Superior temporal gyrus (tissue), 1 donor: Measurements from ENCODE around the gene ASB13.

ENCODE experiments used
- DNase-seq: peaks from one replicate; pipeline ENCODE4 v3.0.0-alpha.2; 2016; ENCODE audit errors: extremely low spot score

ASB13 gene, protein sequence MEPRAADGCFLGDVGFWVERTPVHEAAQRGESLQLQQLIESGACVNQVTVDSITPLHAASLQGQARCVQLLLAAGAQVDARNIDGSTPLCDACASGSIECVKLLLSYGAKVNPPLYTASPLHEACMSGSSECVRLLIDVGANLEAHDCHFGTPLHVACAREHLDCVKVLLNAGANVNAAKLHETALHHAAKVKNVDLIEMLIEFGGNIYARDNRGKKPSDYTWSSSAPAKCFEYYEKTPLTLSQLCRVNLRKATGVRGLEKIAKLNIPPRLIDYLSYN

DNA sequence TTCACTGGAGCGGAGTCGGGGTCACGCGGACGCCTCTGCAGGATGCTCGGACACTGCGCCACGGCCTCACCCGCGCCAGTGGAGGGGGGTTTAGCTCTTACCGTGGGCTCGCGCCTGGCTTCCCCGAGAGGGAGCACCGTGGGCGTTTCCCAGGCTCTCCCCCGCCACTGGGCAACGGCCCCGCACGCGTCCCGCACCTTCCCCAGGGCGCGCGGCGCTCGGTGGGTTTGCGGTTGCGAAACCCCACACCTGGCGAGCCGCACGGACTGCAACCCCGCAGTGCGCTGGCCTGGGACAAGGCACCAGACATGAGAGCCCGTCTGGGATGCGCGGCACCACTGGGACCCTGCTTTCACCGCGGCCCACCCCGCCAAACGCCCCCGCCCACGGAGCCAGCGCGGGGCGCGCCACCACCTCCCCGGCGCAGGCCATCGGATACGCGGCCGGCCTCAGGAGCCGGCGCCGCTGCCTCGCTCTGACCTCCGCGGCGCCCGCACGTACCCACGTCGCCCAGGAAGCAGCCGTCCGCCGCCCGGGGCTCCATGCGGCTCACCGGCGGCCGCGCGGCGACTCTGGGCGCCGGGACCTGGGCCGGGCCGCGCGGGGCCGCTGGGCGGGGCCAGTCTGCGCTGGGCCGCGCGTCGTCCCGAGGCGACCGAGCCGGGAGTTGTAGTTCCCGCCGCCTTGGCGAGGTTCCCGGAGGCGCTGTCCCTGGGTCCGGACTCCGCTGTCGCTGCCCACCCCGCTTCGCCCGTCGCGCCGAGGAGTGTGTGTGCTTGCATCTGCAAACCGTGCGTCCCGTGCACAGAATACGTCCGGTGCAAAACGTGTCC lies at the start of gene ASB13:
Gene ASB13 (minus strand): TSS at position 588 of the 833 bp plus-strand sequence. CDS start 44 bp downstream, at position 544.
- DNase-seq = peak; percentile 72

DNA sequence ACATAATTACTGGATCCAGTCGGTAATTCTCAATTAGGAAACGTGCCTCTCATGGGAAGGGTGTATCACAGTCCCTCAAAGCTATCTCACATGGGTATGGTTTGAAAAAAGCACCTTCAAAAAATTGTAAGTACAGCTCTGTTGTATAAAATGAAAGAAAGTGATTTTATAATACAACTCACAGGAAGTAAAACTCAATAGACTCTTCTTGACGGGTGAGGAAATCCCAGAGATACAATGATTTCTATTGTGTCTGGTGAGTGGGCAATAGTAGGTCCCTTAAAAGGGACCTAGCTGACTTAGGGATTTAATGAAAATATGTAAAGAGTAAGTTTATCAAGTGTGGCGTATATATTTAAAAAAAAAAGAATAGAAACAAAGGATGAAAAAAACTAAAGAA lies 45.2 kb upstream of the ASB13 start:
- no peak for DNase-seq

DNA sequence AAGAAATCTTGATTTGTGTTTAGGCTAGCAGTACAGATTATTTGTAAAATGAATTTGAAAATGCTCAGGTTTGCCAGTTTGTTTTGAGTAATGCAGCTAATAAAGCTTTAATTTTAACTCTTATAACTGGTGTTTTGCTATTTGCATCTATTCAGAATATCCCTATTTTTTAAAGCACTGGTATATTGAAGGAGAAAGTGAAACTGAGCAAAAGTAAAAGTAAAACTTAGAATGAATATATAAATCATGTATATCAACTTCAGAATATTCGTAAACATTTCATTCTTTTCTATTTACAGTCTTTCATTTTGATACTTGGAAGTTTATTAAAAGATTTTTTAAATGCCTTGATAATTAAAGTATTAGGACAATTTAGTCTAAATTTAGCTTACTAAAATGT lies 44.5 kb upstream of the ASB13 start:
- DNase-seq = no peak

DNA sequence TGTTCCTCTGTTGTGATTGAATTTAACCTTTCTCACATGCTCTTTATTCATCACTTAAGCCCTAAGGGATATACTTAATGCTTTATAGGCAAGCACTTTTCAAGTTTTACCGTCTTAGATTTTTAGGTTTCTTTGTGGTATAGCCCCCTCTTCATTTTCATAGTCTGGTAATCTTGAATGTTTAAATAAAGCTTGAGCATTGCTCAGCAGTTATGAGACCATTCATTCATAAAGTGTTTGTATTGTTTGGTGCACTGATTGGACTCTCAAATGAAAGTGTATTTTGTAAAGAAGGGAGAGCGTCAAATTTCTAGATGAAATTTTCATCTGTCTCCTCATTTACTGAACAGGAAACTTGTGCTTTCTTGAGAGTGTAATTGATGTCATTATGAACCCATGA lies 43.5 kb upstream of the ASB13 start:
- no peak for DNase-seq

DNA sequence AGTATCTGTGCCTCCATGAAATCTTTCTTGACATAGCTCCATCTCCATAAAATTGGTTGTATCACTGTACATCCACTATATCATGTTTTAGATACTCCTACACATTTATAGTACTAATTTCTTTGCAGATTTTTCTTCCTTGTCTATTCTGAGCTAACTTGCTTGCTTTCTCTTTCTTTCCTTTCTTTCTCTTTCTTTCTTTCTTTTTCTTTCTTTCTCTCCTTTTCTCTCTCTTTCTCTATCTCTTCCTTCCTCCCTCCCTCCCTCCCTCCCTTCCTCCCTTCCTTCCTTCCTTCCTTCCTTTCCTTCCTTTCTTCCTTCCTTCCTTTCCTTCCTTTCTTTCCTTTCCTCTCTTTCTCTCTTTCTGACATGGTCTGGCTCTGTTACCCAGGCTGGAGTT lies 42.0 kb upstream of the ASB13 start:
- DNase-seq = no peak

DNA sequence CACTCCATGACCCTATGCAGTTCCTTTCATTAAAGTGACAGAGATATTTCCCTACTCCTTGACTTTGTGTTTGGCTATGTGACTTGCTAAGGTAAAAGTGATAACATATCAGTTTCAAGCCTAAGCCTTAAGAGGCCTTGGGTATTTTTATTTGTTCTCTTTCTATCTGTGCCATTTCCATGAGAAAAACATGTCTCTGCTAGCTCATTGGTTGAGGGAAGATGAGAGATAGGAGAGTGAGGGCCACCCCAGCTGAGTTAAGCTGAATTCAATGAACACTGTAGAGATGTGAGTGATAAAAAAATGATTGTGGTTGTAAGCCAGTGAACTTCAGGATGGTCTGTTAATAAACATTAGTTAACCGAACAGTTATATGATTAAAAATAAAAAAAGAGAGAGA lies 31.7 kb upstream of the ASB13 start:
- no peak for DNase-seq

DNA sequence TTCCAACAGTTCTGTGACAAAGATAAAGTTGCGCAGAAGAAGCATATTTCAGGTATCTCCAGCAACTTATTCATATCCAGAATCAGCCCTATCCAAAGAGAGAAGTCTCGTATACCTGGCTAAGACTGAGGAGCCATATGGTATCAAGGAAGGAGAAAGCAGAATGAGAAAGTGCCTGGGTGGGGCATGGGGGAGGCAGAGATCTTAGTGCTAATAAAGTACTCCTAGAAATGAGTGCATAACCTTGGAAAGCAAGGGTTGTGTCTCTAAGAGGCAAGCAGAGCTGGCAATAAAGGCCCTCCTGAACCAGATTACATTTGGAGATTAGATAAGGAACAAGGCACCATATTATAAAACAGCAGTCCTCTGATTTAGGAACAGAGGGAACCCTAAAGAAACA lies 30.9 kb upstream of the ASB13 start:
- DNase-seq = no peak

DNA sequence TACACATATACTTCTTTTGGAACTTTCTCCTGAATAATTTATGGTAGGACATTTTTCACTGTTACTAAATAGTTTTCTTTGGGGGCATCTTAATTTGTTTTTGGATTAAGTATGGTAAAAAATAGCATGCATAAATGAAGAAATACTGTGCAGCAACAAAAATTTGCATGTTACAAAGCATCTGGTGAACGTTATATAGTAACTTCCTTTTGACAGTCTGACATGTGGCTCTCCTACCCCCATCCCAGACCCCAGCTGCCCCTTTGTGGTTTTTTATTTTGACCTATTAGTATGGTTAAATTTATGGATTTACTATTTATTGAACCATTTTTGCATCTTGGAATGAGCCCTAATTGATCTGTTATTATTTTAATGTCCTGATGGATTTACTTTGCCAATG lies 28.2 kb upstream of the ASB13 start:
- DNase-seq = no peak

DNA sequence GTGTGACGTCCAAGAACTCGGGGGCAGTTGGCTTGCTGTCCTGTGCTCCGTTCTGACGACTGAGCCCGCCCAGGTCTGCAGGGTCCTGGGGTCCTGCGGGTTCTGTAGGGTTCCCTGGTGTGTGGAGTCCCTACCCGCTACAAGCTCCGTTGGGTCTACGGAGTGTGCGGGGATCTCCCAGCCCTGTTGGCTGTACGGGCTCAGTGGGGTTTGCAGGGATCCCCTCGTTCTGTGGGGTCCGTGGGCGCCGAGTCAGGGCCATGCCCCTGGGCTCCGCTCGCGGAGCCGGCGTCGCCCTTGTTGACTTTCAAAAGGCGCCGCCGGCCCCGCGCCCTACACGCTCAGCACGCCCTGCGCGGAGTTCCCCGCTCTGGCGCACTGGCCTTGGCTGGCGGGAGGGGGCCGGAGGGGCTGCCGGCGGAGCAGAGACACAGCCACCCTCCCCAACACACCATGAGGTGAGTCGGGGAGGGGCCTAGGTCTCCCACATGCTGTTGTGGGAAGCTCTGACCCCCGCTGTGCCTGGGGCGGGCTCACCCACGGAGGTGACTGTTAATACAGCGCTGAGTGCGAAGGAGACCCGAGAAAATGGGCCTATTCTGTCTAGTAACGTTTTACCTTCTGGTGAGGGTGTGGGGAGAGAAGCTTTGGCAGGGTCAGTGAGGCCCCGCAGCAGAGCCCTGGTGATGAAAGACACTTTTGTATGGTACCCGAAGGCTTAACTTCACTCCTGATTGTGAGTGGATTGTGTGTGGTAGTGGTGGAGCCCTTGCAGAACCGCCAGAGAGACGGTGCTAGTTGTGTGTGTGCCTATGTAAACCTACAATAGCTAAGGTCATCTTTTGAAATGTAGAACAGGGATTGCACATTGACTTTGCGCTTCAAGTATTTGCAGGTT lies 26.3 kb upstream of the ASB13 start:
- DNase-seq = peak; percentile 48

DNA sequence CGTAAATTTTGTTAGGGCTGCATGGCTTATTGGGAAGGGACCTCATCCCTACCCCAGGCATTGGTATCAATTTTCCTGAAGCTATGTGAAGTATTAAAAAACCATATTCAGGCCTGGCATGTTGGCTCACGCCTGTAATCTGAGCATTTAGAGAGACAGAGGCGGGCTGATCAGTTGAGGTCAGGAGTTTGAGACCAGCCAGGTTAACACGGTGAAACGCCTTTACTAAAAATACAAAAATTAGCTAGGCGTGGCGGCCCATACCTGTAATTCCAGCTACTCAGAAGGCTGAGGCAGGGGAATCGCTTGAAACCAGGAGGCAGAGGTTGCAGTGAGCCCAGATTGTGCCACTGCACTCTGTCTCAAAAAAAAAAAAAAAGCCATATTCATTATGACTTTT lies 25.4 kb upstream of the ASB13 start:
- DNase-seq = no peak

DNA sequence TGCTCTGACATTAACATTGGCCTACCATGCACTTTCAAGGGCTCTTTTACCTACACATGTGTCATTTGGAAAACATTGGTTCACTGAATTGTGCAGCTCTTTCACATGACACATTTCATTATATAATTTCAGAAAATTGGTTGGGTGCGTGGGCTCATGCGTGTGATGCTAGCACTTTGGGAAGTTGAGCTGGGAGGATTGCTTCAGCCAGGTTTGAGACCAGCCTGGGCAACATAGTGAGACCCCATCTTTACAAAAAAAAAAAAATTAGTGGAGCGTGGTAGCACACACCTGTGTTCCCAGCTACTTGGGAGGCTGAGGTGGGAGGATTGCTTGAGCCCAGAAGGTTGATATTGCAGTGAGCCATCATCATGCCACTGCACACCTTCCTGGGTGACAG lies 22.2 kb upstream of the ASB13 start:
- no peak for DNase-seq

DNA sequence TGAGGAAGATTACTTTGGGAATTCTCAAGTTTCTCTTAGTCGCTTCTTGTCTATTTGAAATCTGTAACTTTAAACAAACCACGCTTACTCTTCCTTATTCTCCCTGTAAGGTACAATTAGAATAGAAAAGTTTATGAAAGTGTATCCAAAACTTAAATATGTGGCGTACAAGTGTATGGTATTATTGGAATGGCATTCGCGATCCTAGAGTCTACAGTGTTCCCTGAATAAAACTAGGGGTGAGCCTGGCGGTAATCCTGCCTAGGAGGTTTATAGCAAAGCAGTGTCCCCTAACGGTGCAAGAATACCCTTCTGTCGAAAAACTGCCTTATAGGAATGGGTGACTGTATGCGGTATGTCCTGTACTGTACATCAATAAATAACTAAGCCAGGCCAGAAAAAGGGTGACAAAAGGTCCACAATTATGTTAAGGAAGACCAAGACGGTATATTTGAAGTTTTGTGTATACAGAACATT lies 19.4 kb upstream of the ASB13 start:
- DNase-seq = no peak

DNA sequence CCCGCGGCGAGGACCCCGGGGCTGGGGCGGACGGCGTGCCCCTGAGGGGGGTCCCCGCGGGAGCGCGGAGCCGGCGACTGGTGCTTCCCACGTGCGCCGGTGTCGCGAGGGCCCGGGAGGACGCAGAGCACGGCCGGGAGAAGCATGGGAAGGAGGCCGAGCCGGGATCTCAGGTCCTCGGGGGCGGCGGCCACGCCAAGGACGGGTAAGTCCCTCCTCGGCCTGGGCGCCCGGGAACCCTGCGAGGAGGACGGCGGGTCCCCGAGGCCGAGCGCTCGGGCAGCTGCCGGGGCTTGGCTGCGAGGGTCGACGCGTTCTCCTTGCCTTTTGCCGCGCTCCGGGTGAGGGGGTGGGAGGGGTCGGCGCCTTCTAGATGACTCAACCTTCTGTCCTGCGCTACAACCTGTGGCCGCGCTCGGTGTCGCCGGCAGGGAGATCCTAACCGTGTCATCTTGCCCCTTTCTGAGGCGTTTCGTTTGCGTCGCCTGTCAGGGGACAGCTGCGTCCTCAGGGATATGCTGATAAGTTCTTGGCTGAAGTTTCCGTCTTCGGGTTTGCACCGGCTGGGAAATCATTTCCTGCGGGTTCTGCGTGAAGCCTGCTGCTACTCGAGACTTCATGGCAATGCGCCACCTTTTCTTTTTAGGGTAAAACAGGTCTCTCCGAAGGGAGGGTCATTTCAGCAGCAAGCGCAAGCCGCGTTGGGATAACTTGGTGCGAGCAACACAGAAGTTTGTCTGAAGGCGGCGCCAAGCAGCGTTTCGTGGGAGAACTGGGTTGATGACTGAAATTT lies 18.8 kb upstream of the ASB13 start:
- DNase-seq = peak; percentile 82

DNA sequence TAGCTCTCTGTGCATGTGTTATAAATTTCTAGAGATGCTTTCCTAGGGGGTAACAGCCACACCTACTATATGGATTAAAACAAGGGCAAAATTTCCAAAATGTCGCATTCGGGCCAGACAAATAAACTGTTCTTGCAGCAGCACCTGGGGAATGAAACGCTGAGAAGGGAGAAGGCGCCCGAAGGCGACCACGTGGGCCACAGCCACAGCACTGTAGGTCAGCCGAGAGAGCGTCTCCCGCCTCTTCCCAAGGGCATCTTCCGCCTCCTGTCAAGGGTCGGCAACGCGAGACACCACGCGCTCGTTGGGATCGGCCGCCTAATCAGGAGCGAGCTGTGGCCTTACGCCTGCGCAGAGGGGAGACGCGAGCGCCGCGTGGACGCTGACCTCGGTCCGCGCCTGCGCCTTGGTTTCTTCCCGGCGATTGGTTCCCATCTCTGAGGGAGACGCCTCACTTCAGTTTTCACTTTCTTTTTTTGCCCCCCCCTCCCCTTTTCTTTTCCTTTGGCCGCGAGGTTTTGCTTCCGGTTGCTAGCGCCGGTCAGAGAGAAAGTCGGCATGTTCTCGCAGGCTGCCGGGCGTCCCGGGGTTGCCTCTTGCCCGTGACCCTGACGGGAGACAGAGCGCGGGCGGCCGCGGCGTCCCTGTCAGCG lies 18.0 kb upstream of the ASB13 start, which contains the start of gene TASOR2:
Gene TASOR2 (plus strand): TSS at position 521 of the 653 bp plus-strand sequence. CDS start 35,805 bp downstream, outside the sequence.
- DNase-seq = peak; percentile 99

DNA sequence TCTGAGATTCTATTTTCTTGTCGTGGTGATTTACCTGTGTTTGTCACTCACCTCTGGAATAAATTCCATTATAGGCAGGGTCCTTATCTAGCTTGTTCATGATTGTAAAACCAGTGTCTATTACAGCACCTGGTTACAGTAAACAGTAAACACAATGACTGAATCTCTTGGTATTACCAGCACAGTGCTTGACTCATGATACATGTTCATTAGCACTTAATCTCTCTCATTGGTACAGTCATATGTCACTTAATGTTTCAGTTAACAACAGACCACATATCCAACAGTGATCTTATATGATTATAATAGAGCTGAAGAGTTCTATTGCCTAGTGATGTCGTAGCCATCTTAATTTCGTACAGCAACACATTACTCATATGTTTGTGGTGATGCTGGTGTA lies 16.7 kb upstream of the ASB13 start:
- DNase-seq = no peak

DNA sequence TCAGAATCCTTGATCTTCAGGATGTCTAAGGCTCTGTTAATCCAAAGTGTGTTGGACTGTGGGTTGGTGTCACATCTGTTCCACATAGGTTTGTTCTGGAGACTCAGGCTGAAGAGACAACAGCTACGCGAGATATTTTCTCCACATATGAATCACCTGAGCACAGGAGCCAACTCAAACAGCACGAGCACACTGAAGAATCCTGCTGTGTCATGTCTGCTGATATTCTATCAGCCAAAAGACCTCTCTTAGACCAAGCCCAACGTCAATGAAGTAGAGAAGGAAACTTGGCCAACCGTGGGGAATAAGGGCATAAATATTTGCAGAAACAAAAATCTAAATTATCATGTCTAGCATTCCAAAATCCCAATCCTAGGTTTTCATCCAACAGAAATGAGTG lies 15.5 kb upstream of the ASB13 start:
- no peak for DNase-seq

DNA sequence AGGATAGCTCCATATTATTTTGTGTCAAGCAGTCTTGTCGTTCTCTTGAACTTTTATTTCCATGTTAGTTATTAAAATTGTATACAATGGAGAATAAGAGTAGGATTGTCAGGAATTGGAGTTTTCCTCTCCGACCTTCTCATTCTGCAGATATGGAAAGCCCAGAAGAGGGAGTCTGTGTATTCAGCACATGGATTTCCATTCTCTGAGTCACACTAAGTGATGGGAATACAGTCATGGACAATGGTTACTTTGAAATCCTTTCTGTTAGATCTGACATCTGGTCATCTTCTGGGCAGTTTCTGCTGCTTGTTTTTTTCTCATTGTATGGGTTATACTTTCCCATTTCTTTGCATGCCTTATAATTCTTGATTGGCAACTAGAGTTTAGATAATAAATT lies 13.2 kb upstream of the ASB13 start:
- DNase-seq = no peak

DNA sequence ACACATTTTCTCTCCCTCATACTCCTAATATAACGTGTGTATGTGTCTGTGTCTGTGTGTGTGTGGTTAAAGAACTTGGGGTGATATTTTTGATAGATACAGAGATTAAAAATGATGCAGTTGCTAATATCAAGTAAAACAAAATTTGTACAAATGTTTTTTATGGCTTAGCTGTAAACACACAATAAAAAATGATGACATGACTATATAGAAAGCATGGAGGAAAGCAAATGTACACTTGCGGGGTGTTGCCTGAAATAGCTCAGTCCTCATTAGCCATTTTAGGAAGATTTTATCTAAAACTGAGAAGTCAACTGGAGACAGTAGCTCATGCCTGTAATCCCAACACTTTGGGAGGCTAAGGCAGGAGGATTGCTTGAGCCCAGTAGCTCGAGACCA lies 12.6 kb upstream of the ASB13 start:
- no peak for DNase-seq

DNA sequence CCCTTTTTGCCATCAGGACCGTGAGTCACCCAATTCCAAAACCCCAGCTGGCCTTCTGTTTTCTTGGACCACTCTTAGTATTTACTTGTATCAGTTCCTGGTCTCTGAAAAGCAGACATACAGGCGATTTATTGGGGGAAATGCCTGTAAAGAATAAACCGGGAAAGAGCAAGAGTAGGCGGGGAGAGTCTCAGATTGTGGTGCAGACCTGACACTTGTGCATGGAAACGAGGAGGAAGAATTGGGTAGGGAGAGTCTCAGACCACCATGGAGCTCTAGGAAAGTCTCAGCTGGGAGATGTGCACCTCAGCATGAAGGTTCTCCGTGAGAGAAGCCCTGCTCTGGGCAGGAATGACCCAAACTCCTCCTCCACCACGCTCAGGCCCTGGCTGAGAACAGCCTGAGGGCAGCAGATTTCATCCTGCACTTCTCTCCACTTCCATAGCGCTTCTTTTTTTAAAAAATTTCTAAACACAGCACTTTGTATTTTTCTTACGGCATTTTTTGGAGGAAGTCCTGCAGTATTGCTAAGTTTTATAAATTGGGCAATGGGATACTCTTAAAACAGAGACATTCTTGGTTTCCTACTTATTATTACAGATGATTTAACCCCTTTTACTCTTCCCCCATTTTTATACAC lies 12.1 kb upstream of the ASB13 start:
- DNase-seq = no peak
